ENCODE results near the gene EFCAB6. TPM values are rescaled to one million over a fixed set of nuclear protein-coding genes. Genes with fewer than 3 reads are reported as not detected.

EFCAB6 gene
- total and polyA plus RNA-seq, 2 of the 13 experiments (the other 11 are each of a cell fraction or from before 2014, with no cell fraction given) = not detected

- H3K36me3 ChIP-seq (replicated peaks in 1 of 2; ENCODE audit: control insufficient read depth in 1 of 2, insufficient read depth in 2 of 2, low read length in 2 of 2) = no peaks in the 10 kb centered on the region
- no peak overlapping the region for H3K4me3 ChIP-seq (replicated peaks in 1 of 3; ENCODE audit: insufficient read depth in 1 of 3, low read depth in 2 of 3, low read length in 3 of 3)
- WGBS (ENCODE audit: low lambda C conversion rate) = 79% methylated on average over 6 of the region's 10 CpGs
- no peak overlapping the region for H3K4me2 ChIP-seq (ENCODE audit: low read depth, low read length)
- no TSS peak for BruUV-seq (replicated peaks)
- no peaks in the 10 kb centered on the region for H3K9me3 ChIP-seq (ENCODE audit: low read length)
- peaks cover 0 to 5% of the 10 kb centered on the region in 2 experiments; a peak in 1 of 5 replicates for H3K27me3 ChIP-seq (ENCODE audit: control insufficient read depth in 1 of 2, insufficient read depth in 2 of 2, low read length in 2 of 2)
- no peak overlapping the region for H2AFZ ChIP-seq (ENCODE audit: low read length)
- no peak for TF ChIP-seq TFDP1 (CRISPR knock-in tag; IDR thresholded peaks at IDR 0.05; ENCODE audit: borderline replicate concordance)
- no peak for TF ChIP-seq FOXK1 (CRISPR knock-in tag; IDR thresholded peaks at IDR 0.05; ENCODE audit: borderline replicate concordance, low read depth)
- no peak for TF ChIP-seq SP140L (CRISPR knock-in tag; IDR thresholded peaks at IDR 0.05; ENCODE audit: borderline replicate concordance)
- no peak for TF ChIP-seq ZNF343 (CRISPR knock-in tag; IDR thresholded peaks at IDR 0.05)
- no peak for TF ChIP-seq PLRG1 (conservative IDR thresholded peaks at IDR 0.05)
- TF ChIP-seq ZFP36 (IDR thresholded peaks at IDR 0.05; ENCODE audit: borderline replicate concordance, low read depth, low read length, partially characterized antibody) = no peak
- TF ChIP-seq TERF1 (CRISPR knock-in tag; IDR thresholded peaks at IDR 0.05) = no peak
- no peak for TF ChIP-seq ATF4 (CRISPR knock-in tag; IDR thresholded peaks at IDR 0.05)
- no peak for TF ChIP-seq ZNF737 (CRISPR knock-in tag; IDR thresholded peaks at IDR 0.05; ENCODE audit: borderline replicate concordance)
- TF ChIP-seq ZNF609 (CRISPR knock-in tag; IDR thresholded peaks at IDR 0.05; ENCODE audit: borderline replicate concordance) = no peak
- no peak for TF ChIP-seq ZNF639 (CRISPR knock-in tag; conservative IDR thresholded peaks at IDR 0.05)
- TF ChIP-seq ZNF546 (CRISPR knock-in tag; conservative IDR thresholded peaks at IDR 0.05) = no peak
- TF ChIP-seq ZBTB7A (CRISPR knock-in tag; IDR thresholded peaks at IDR 0.05) = no peak
- H3K27ac ChIP-seq (ENCODE audit: extremely low read length, insufficient read depth, low read length) = no peak overlapping the region
- ATAC-seq (no peak), FAIRE-seq (no peak), DNase-seq (ENCODE audit: low spot score) (no peak)
- H3K4me1 ChIP-seq (ENCODE audit: insufficient read depth, low read length) = peaks cover 8% of the 10 kb centered on the region; the same call in 1 of the 2 replicates
- POLR2A ChIA-PET = no interaction called here
- CTCF ChIA-PET (ENCODE audit: low intra/inter-chr PET ratio, low total read pairs) = interaction anchor here (0.8 kb wide), 1 partner anchor 237 kb away, joined by 3 read pairs; no protein-coding TSS in a partner anchor
- H3K79me2 ChIP-seq (ENCODE audit: insufficient read depth, low read length) = no peaks in the 10 kb centered on the region
- no peak overlapping the region for H3K9ac ChIP-seq (ENCODE audit: insufficient read depth, low read depth, low read length)
- H4K20me1 ChIP-seq (ENCODE audit: insufficient read depth, low read length) = no peaks in the 10 kb centered on the region
- in situ Hi-C loops (cut with HindIII; ENCODE audit: extremely low pct_ligation_motif_present, low pct_unique_long_range_greater_than_20kb) = no loop called here
- intact Hi-C loops (cut with micrococcal nuclease; ENCODE audit: unreplicated experiment) = no loop called here
Observed at GRCh38 chr22:43625242-43625641, 186.9 kb downstream of the EFCAB6 start.

All from HepG2 (cell line).